ENCODE results near the gene LAMC2. TPM values are rescaled to one million over a fixed set of nuclear protein-coding genes. Genes with fewer than 3 reads are reported as not detected.

Gene LAMC2
- total and polyA plus RNA-seq, 10 of the 15 experiments (the other 5 are each of a cell fraction or from before 2014, with no cell fraction given), result 0.27 to 1.5 (median 0.92) TPM

DNA sequence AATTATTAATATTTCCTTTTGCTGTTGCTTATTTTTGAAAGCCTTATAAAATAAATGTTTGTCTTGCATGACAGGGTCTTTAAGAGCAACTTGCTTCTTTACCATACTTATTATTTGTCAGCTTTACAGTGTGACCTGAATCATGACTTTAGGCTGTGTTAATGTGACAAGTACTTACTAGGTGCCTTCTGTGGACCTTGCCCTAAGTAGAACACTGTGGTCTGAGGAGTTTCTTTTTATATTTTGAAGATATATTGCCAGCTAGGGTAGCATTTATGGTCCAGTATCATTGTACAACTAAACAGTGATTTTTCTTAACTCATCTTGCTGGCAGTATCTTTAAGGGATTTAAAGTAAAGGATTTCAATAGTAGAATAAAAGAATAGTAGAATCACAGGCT is 45.4 kb upstream of the LAMC2 start (continued):
- TF ChIP-seq ZBTB40 (IDR thresholded peaks at IDR 0.05; ENCODE audit: borderline replicate concordance), result no peak
- no peak for TF ChIP-seq SREBF1 (IDR thresholded peaks at IDR 0.05; ENCODE audit: low read length)
- no peak for TF ChIP-seq BMI1 (IDR thresholded peaks at IDR 0.05; ENCODE audit: borderline replicate concordance)
- no peak for TF ChIP-seq CREM (IDR thresholded peaks at IDR 0.05; ENCODE audit: low read depth)
- TF ChIP-seq, protein P1, sequence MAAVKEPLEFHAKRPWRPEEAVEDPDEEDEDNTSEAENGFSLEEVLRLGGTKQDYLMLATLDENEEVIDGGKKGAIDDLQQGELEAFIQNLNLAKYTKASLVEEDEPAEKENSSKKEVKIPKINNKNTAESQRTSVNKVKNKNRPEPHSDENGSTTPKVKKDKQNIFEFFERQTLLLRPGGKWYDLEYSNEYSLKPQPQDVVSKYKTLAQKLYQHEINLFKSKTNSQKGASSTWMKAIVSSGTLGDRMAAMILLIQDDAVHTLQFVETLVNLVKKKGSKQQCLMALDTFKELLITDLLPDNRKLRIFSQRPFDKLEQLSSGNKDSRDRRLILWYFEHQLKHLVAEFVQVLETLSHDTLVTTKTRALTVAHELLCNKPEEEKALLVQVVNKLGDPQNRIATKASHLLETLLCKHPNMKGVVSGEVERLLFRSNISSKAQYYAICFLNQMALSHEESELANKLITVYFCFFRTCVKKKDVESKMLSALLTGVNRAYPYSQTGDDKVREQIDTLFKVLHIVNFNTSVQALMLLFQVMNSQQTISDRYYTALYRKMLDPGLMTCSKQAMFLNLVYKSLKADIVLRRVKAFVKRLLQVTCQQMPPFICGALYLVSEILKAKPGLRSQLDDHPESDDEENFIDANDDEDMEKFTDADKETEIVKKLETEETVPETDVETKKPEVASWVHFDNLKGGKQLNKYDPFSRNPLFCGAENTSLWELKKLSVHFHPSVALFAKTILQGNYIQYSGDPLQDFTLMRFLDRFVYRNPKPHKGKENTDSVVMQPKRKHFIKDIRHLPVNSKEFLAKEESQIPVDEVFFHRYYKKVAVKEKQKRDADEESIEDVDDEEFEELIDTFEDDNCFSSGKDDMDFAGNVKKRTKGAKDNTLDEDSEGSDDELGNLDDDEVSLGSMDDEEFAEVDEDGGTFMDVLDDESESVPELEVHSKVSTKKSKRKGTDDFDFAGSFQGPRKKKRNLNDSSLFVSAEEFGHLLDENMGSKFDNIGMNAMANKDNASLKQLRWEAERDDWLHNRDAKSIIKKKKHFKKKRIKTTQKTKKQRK (IDR thresholded peaks at IDR 0.05; ENCODE audit: low read depth, low read length), result no peak
- TF ChIP-seq BCL11A (IDR thresholded peaks at IDR 0.05; ENCODE audit: low read depth, low read length), result no peak
- TF ChIP-seq RELA (IDR thresholded peaks at IDR 0.05; ENCODE audit: borderline replicate concordance, partially characterized antibody), result no peak
- TF ChIP-seq NKRF (conservative IDR thresholded peaks at IDR 0.05), result no peak
- no peak for TF ChIP-seq GATAD2B (conservative IDR thresholded peaks at IDR 0.05; ENCODE audit: low read depth)
- no peak for TF ChIP-seq SRF (IDR thresholded peaks at IDR 0.05; ENCODE audit: low read depth in 2 of 2, low read length in 2 of 2)
- no peak for TF ChIP-seq CBX5 (IDR thresholded peaks at IDR 0.05; ENCODE audit: low read depth)
- no peak for TF ChIP-seq SUPT20H (IDR thresholded peaks at IDR 0.05; ENCODE audit: borderline replicate concordance, control insufficient read depth, low read depth, low read length)
